ENCODE data around the gene EZH2.

Gene EZH2

GRCh38 chr7:148862481-148862880 is 21.6 kb downstream of the EZH2 start:
- no peak for TF ChIP-seq OSR1 (CRISPR knock-in tag; IDR thresholded peaks at IDR 0.05)
- no peak for TF ChIP-seq ZNF8 (CRISPR knock-in tag; IDR thresholded peaks at IDR 0.05)
- TF ChIP-seq PPARA (CRISPR knock-in tag; IDR thresholded peaks at IDR 0.05; ENCODE audit: borderline replicate concordance) = no peak
- TF ChIP-seq CSDC2 (CRISPR knock-in tag; IDR thresholded peaks at IDR 0.05) = no peak
- TF ChIP-seq CSRNP3 (CRISPR knock-in tag; IDR thresholded peaks at IDR 0.05) = no peak
- no peak for TF ChIP-seq ISL1 (CRISPR knock-in tag; IDR thresholded peaks at IDR 0.05)
- TF ChIP-seq ZNF70 (CRISPR knock-in tag; IDR thresholded peaks at IDR 0.05) = no peak
- no peak for TF ChIP-seq ARNTL (CRISPR knock-in tag; IDR thresholded peaks at IDR 0.05; ENCODE audit: borderline replicate concordance, low read depth)
- TF ChIP-seq GLIS3 (CRISPR knock-in tag; IDR thresholded peaks at IDR 0.05) = no peak
- TF ChIP-seq ESRRG (CRISPR knock-in tag; IDR thresholded peaks at IDR 0.05) = no peak
- no peak for TF ChIP-seq PATZ1 (CRISPR knock-in tag; IDR thresholded peaks at IDR 0.05; ENCODE audit: borderline replicate concordance)
- TF ChIP-seq ZC3H10 (CRISPR knock-in tag; IDR thresholded peaks at IDR 0.05) = no peak
- ATAC-seq = no peak

GRCh38 chr7:148858489-148858888 is 25.6 kb downstream of the EZH2 start:
- no peak for ATAC-seq
- TF ChIP-seq CSDC2 (CRISPR knock-in tag; IDR thresholded peaks at IDR 0.05) (no peak), CSRNP3 (CRISPR knock-in tag; IDR thresholded peaks at IDR 0.05) (no peak), POU6F1 (CRISPR knock-in tag; IDR thresholded peaks at IDR 0.05; ENCODE audit: borderline replicate concordance, low read depth) (no peak), OSR1 (CRISPR knock-in tag; IDR thresholded peaks at IDR 0.05) (no peak), BACH2 (CRISPR knock-in tag; IDR thresholded peaks at IDR 0.05; ENCODE audit: borderline replicate concordance) (no peak), ZC3H10 (CRISPR knock-in tag; IDR thresholded peaks at IDR 0.05) (no peak), ZFP30 (CRISPR knock-in tag; IDR thresholded peaks at IDR 0.05) (no peak)

- TF ChIP-seq ZNF565 (CRISPR knock-in tag; conservative IDR thresholded peaks at IDR 0.05; ENCODE audit: low read depth) (no peak), PATZ1 (CRISPR knock-in tag; IDR thresholded peaks at IDR 0.05; ENCODE audit: borderline replicate concordance) (no peak)
- peak; percentile 26 for ATAC-seq
Measured at GRCh38 chr7:148856891-148857290, 27.2 kb downstream of the EZH2 start.

- peak; percentile 37 for ATAC-seq
- no peak for TF ChIP-seq ZNF8 (CRISPR knock-in tag; IDR thresholded peaks at IDR 0.05)
- no peak for TF ChIP-seq ISL1 (CRISPR knock-in tag; IDR thresholded peaks at IDR 0.05)
- TF ChIP-seq OSR1 (CRISPR knock-in tag; IDR thresholded peaks at IDR 0.05) = no peak
Measured at GRCh38 chr7:148856578-148856881, 27.6 kb downstream of the EZH2 start.

GRCh38 chr7:148854983-148855382 is 29.1 kb downstream of the EZH2 start:
- peak; percentile 32 for ATAC-seq
- TF ChIP-seq CSDC2 (CRISPR knock-in tag; IDR thresholded peaks at IDR 0.05) (no peak), ZNF8 (CRISPR knock-in tag; IDR thresholded peaks at IDR 0.05) (no peak), ZNF70 (CRISPR knock-in tag; IDR thresholded peaks at IDR 0.05) (no peak), ZC3H10 (CRISPR knock-in tag; IDR thresholded peaks at IDR 0.05) (no peak), GLIS3 (CRISPR knock-in tag; IDR thresholded peaks at IDR 0.05) (no peak), ESRRG (CRISPR knock-in tag; IDR thresholded peaks at IDR 0.05) (no peak), ZFP3 (CRISPR knock-in tag; IDR thresholded peaks at IDR 0.05) (no peak), SNAI2 (CRISPR knock-in tag; IDR thresholded peaks at IDR 0.05) (no peak), ISL1 (CRISPR knock-in tag; IDR thresholded peaks at IDR 0.05) (no peak), TCF4 (CRISPR knock-in tag; IDR thresholded peaks at IDR 0.05; ENCODE audit: borderline replicate concordance) (no peak), TSHZ2 (CRISPR knock-in tag; IDR thresholded peaks at IDR 0.05) (no peak), PATZ1 (CRISPR knock-in tag; IDR thresholded peaks at IDR 0.05; ENCODE audit: borderline replicate concordance) (no peak), ARNTL (CRISPR knock-in tag; IDR thresholded peaks at IDR 0.05; ENCODE audit: borderline replicate concordance, low read depth) (no peak)

All from SK-N-SH treated with all-trans-retinoic acid at 6 μM for 48 hours (cell line).